Endothelial cell of umbilical vein (primary cell): ENCODE data around the gene EHMT1. TPM values are rescaled to one million over a fixed set of nuclear protein-coding genes. Genes with fewer than 3 reads are reported as not detected.

Experiments used
- BruUV-seq: library from RNA; stranded (reverse); fragments of 400-500 nt; replicated peaks from 2 replicates; lab custom pipeline; 2021; lab: Mats Ljungman, UMichigan
- CTCF ChIA-PET: fragments of 300-600, 350-600 bp; sonication (Branson Sonifier 250); formaldehyde crosslinking; loops from one replicate; lab custom pipeline; 2021; ENCODE audit warnings: antibody characterized with exemption, inconsistent platforms; lab: Charles Lee
- POLR2A ChIA-PET: fragments of 300-600, 350-600 bp; sonication (Branson Sonifier 250); formaldehyde crosslinking; loops from one replicate; lab custom pipeline; 2021; ENCODE audit warnings: antibody characterized with exemption, inconsistent platforms; lab: Charles Lee
- DNase-seq: peaks from one replicate; pipeline ENCODE4 v3.0.0-alpha.2; 2011; ENCODE audit warnings: low read depth, low spot score
- FAIRE-seq: peaks from 2 replicates; lab custom pipeline; 2011; peaks lifted over from hg19 to GRCh38; lab: Jason Lieb, UNC
- H2AFZ ChIP-seq: 2 replicates; pipeline ENCODE4 v1.6.0; 2012; ENCODE audit warnings: low read depth, low read length, control low read depth, inconsistent platforms
- H3K27ac ChIP-seq: 2 replicates; pipeline ENCODE4 v1.5.1; 2011; ENCODE audit warnings: low read depth, mild to moderate bottlenecking, control low read depth, low read length, moderate library complexity; ENCODE audit not compliant: insufficient read depth
- H3K27me3 ChIP-seq, 2 experiments: 2 replicates each; pipeline versions ENCODE4 v1.6.0 to v1.6.1; 2011; ENCODE audit warnings: low read length in 2 of 2, mixed read lengths in 1 of 2; ENCODE audit not compliant: control insufficient read depth in 2 of 2, insufficient read depth in 2 of 2
- H3K36me3 ChIP-seq, 2 experiments: 2 replicates in 1 of 2; 3 replicates in 1 of 2; pipeline ENCODE4 v1.5.1; 2011; ENCODE audit warnings: low read length in 2 of 2, mild to moderate bottlenecking in 1 of 2, moderate library complexity in 1 of 2; ENCODE audit not compliant: control insufficient read depth in 2 of 2, insufficient read depth in 2 of 2; ENCODE audit errors: extremely low read depth in 1 of 2
- H3K4me1 ChIP-seq: 3 replicates; pipeline ENCODE4 v1.5.1; 2011; ENCODE audit warnings: mild to moderate bottlenecking, low read length; ENCODE audit not compliant: control insufficient read depth, insufficient read depth; ENCODE audit errors: extremely low read depth
- H3K4me2 ChIP-seq: 2 replicates; pipeline ENCODE4 v1.6.1; 2011; ENCODE audit warnings: low read length, control low read depth, mixed read lengths; ENCODE audit not compliant: insufficient read depth
- H3K4me3 ChIP-seq, 3 experiments: fragments of 200-600 bp in 1 of 3; sonication (generic), shearing (Covaris generic) in 1 of 3; replicated peaks in 1 of 3; 2 replicates each; pipeline ENCODE4 v1.5.1; 2011 to 2016; ENCODE audit warnings: control low read depth in 3 of 3, low read length in 3 of 3, mild to moderate bottlenecking in 2 of 3, inconsistent platforms in 1 of 3, low read depth in 1 of 3, moderate library complexity in 1 of 3; ENCODE audit not compliant: insufficient read depth in 1 of 3
- H3K79me2 ChIP-seq: 2 replicates; pipeline ENCODE4 v1.6.0; 2012; ENCODE audit warnings: low read length, inconsistent platforms; ENCODE audit not compliant: control insufficient read depth, insufficient read depth
- H3K9ac ChIP-seq: replicated peaks from 2 replicates; pipeline ENCODE3; 2011; ENCODE audit warnings: low read length, control low read depth; ENCODE audit not compliant: insufficient read depth; ENCODE audit errors: extremely low read depth
- H3K9me1 ChIP-seq: replicated peaks from 3 replicates; pipeline ENCODE4 v1.6.0; 2011; ENCODE audit warnings: mild to moderate bottlenecking, low read length; ENCODE audit not compliant: control insufficient read depth, insufficient read depth; ENCODE audit errors: extremely low read depth
- H3K9me3 ChIP-seq: replicated peaks from 2 replicates; pipeline ENCODE4 v1.5.1; 2012; ENCODE audit warnings: low read length, inconsistent platforms; ENCODE audit not compliant: control insufficient read depth, insufficient read depth
- H4K20me1 ChIP-seq: replicated peaks from 2 replicates; pipeline ENCODE3; 2011; ENCODE audit warnings: mild to moderate bottlenecking, low read length; ENCODE audit not compliant: control insufficient read depth, insufficient read depth; ENCODE audit errors: extremely low read depth
- CTCF ChIP-seq, 2 donors: IDR thresholded peaks; 1 replicate in 1 of 2; 2 replicates in 1 of 2; pipeline ENCODE4 v1.5.1; 2011; ENCODE audit warnings: low read length in 2 of 2, mild to moderate bottlenecking in 2 of 2, moderate library complexity in 2 of 2, control low read depth in 1 of 2, inconsistent platforms in 1 of 2, low read depth in 1 of 2; ENCODE audit not compliant: insufficient read depth in 1 of 2; ENCODE audit errors: extremely low read depth in 1 of 2
- EZH2 ChIP-seq: IDR thresholded peaks from 2 replicates; pipeline ENCODE4 v1.6.1; 2012; ENCODE audit warnings: borderline replicate concordance, low read depth, mild to moderate bottlenecking, moderate library complexity, low read length, inconsistent platforms; ENCODE audit not compliant: severe bottlenecking
- FOS ChIP-seq: IDR thresholded peaks from 2 replicates; pipeline ENCODE4 v1.6.1; 2011; ENCODE audit warnings: mild to moderate bottlenecking, low read length, moderate library complexity, borderline replicate concordance; ENCODE audit not compliant: insufficient read depth
- GATA2 ChIP-seq: IDR thresholded peaks from 2 replicates; pipeline ENCODE4 v1.7.0; 2011; ENCODE audit warnings: low read depth, mild to moderate bottlenecking, moderate library complexity, mixed read lengths, low read length; ENCODE audit not compliant: insufficient read length, insufficient read depth
- MAX ChIP-seq: IDR thresholded peaks from 2 replicates; pipeline ENCODE4 v1.6.1; 2011; ENCODE audit not compliant: insufficient read depth, insufficient read length
- POLR2A ChIP-seq: IDR thresholded peaks from 2 replicates; pipeline ENCODE4 v1.6.1; 2012; ENCODE audit warnings: low read depth, mild to moderate bottlenecking, control low read depth, low read length
- dilution Hi-C: fragments of 300-500 bp; cut with MboI; formaldehyde crosslinking; loops from one replicate; pipeline ENCODE4 v1.15.0; 2019; ENCODE audit warnings: low sequenced_read_pairs; ENCODE audit not compliant: extremely low pct_ligation_motif_present
- intact Hi-C: fragments of 100-400 bp; cut with micrococcal nuclease; formaldehyde crosslinking; loops from one replicate; pipeline ENCODE4 v1.10.0; 2022
- polyA plus RNA-seq, 4 experiments: library from polyadenylated mRNA; depleted of rRNA in 3 of 4; stranded (reverse) in 3 of 4; unstranded in 1 of 4; fragments of >200 nt; gene quantifications; 2 replicates each; pipeline versions ENCODE4 v1.2.1 to v1.2.3, GENCODE V29; 2011 to 2012; ENCODE audit warnings: missing spikeins in 1 of 4
- total RNA-seq: library from RNA; stranded (reverse); gene quantifications from 2 replicates; pipeline ENCODE4 v1.2.3, GENCODE V29; 2021

The EHMT1 gene
- total and polyA plus RNA-seq, 2 donors (not counting 3 experiments of a cell fraction or from before 2014, with no cell fraction given), result 48.2 to 104 TPM

GRCh38 chr9:137756045-137756744, 137.4 kb downstream of the EHMT1 start:
- Histone ChIP-seq H3K4me1 (no peaks in the 10 kb centered on the region), H3K4me2 (no peak overlapping the region), H2AFZ (no peak overlapping the region), H3K4me3 (no peak overlapping the region), H3K9ac (no peak overlapping the region), H3K9me3 (no peaks in the 10 kb centered on the region), H3K27ac (no peak overlapping the region), H4K20me1 (no peaks in the 10 kb centered on the region), H3K36me3 (peaks cover 7 to 38% of the 10 kb centered on the region in 2 experiments), H3K9me1 (no peaks in the 10 kb centered on the region), H3K79me2 (no peaks in the 10 kb centered on the region), H3K27me3 (no peaks in the 10 kb centered on the region)
- intact Hi-C loops (loop anchor here (10.0 kb wide), 1 partner anchor 81 kb away; no protein-coding TSS in a partner anchor), dilution Hi-C loops (no loop called here)
- ChIA-PET CTCF (no interaction called here), POLR2A (no interaction called here)
- DNase-seq (no peak), FAIRE-seq (no peak)
- no peak for TF ChIP-seq EZH2
- no peak for TF ChIP-seq CTCF (IDR thresholded peaks at IDR 0.05; ENCODE audit: extremely low read depth in 1 of 2, insufficient read depth in 1 of 2, low read depth in 1 of 2, low read length in 2 of 2)
- no peak for TF ChIP-seq FOS
- TF ChIP-seq GATA2, result no peak
- no peak for TF ChIP-seq MAX
- TF ChIP-seq POLR2A, result no peak
- BruUV-seq, result no TSS peak
